ENCODE measurements around the gene ATOH7. TPM values are rescaled to one million over a fixed set of nuclear protein-coding genes. Genes with fewer than 3 reads are reported as not detected.
"Not testable (repeated sequence)": the region's sequence is repeated elsewhere in the genome, so short reads cannot be mapped to it uniquely, and the experiment has no call there.

Gene ATOH7
- total RNA-seq, 3 donors from 2014 or later = not detected

DNA sequence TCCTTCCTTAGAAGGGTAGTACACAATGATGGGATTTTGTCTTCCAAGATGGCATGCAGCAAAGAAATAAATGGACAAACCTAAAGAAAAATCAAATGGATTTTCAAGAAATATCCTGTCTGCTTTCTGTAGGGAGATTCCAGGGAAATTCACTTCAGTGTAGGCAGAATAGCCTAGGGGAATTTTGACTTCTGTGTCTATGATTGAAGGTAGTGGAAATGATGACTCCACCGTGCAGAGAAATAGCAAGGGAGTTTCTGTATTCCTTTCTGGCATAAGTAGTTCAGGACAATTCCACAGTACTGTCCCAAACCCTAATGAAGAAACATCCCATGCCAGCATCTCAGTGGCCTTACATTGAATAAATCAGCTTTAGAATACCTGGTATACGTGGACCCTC is 9.5 kb downstream of the ATOH7 start:
- Mint-ChIP-seq H3K4me3 (no peak overlapping the region), H3K9me3 (no peaks in the 10 kb centered on the region), H3K36me3 (ENCODE audit: insufficient read depth) (no peaks in the 10 kb centered on the region), H3K4me1 (ENCODE audit: low read depth) (no peaks in the 10 kb centered on the region), H3K27me3 (ENCODE audit: low read depth) (peaks cover 3% of the 10 kb centered on the region)
- DNase-seq (no peak), ATAC-seq (no peak)

DNA sequence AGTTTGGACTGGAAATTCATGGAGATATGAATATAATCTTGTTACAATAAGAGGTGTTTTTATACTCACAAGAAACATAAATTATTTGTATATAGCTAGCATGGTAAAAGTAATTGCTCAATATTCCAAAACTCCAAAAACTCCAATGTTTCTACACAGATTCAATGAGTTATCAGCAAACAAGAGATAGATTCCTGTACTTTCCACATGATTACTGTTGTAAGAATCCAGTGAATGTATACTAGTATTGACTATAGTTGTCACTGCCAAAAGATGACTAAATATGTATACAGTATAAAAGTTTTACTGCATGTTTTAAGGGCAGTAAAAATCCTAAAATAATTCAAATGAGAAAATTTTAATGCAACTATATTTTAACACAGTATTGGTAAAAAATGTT is 10.7 kb downstream of the ATOH7 start:
- H3K27me3 Mint-ChIP-seq (ENCODE audit: low read depth) = no peaks in the 10 kb centered on the region
- H3K4me1 Mint-ChIP-seq (ENCODE audit: low read depth) = no peaks in the 10 kb centered on the region
- no peaks in the 10 kb centered on the region for H3K9me3 Mint-ChIP-seq
- no peak for ATAC-seq
- DNase-seq = no peak
- H3K36me3 Mint-ChIP-seq (ENCODE audit: insufficient read depth) = no peaks in the 10 kb centered on the region
- no peak overlapping the region for H3K4me3 Mint-ChIP-seq

DNA sequence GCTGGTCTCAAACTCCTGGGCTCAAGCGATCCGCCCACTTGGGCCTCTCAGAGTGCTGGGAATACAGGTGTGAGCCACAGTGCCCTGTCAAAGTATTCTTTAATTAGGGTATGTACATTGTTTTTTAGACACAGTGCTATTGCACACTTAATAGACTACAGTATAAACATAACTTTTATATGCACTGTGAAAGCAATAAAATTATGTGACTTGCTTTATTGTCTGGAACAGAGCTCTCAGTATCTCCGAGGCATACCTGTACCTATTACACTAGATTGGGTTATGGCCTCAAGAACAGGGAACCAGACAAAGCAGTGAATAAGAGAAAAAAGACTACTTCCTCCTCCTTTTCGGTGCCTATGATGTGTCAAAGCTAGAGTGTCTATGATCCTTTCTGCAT is 13.1 kb downstream of the ATOH7 start:
- Mint-ChIP-seq H3K4me1 (ENCODE audit: low read depth) (no peaks in the 10 kb centered on the region), H3K36me3 (ENCODE audit: insufficient read depth) (no peaks in the 10 kb centered on the region), H3K4me3 (no peak overlapping the region), H3K9me3 (no peaks in the 10 kb centered on the region), H3K27me3 (ENCODE audit: low read depth) (no peaks in the 10 kb centered on the region)
- ATAC-seq (no peak), DNase-seq (no peak)

DNA sequence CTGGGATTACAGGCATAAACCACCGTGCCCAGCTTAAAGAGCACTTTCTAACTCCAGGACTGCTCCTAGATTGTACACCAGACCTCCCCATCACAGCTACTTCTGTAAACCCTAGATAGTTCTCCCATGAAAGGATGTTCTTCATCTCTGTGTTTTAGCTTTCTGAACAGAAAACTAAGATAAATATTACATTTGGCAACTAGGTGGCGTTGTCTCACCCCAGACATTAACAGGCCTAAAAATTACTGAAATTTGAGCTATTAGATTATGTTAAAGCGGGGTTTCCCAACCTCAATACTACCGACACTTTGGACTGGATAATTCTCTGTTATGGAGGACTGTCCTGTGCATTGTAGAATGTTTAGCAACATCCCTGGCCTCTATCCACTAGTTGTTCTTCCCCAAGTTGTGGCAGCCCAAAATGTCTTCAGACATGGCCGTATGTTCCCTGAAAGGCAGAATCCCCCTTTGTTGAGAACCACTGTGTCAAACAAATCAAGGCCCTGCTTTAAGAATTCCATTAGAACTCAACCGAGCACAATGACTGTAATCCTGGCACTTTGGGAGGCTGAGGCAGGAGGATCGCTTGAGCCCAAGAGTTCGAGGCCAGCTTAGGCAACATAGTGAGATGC is 19.1 kb downstream of the ATOH7 start:
- Mint-ChIP-seq H3K9me3 (no peaks in the 10 kb centered on the region), H3K4me3 (no peak overlapping the region), H3K36me3 (ENCODE audit: insufficient read depth) (no peaks in the 10 kb centered on the region), H3K27me3 (ENCODE audit: low read depth) (no peaks in the 10 kb centered on the region), H3K4me1 (ENCODE audit: low read depth) (no peaks in the 10 kb centered on the region)
- ATAC-seq (no peak), DNase-seq (no peak)

DNA sequence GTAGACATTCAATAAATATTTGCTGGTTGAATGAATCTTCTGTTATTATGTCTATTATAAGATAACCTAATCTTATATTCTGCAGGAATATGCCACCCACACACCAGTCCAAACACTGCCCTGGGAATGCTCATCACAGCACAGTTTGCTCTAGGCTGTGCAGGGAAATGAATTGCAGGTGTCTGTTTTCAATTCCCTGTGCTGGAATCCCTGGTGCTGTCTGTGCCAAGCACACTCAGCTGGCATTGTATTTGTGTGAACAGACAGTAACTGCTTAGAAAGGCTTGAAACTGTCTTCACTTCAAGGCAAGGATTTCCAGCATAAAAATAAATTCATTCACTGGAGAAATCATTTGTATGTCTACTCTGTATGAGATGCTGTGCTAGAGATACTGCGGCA is 20.2 kb downstream of the ATOH7 start:
- Mint-ChIP-seq H3K27me3 (ENCODE audit: low read depth) (peaks cover under 1% of the 10 kb centered on the region), H3K4me3 (no peak overlapping the region), H3K4me1 (ENCODE audit: low read depth) (no peaks in the 10 kb centered on the region), H3K9me3 (no peaks in the 10 kb centered on the region), H3K36me3 (ENCODE audit: insufficient read depth) (no peaks in the 10 kb centered on the region)
- ATAC-seq (no peak), DNase-seq (no peak)

DNA sequence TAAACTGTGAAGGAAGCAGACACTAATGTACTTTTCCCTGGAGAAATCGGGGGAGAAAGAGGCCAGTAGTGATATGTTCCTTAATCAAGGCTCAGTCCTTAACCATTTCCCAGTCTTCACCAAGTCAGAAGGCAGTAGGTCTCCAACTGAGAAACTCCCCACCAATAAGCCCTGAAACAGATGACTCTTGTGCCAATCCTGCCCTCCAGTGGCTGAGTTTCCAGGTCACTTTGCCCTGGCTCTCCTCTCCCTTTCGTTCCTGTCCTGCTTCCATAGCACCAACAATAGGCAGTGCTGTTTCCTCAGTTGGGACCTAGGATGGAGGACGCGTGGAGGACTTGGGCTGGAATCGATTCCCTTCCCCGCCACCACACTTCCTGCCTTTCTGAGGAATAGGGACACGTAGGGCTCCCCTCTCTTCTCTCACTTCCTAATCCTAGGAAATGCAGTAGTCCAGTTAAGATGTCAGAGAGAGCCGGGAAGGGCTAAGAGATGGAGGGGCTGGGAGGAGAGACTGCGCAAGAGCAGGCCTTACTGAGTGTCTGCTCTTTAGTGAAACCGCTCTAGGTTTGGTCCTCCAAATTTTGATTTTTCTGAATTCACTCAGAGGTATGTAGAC is 23.4 kb downstream of the ATOH7 start:
- H3K4me3 Mint-ChIP-seq = no peak overlapping the region

DNA sequence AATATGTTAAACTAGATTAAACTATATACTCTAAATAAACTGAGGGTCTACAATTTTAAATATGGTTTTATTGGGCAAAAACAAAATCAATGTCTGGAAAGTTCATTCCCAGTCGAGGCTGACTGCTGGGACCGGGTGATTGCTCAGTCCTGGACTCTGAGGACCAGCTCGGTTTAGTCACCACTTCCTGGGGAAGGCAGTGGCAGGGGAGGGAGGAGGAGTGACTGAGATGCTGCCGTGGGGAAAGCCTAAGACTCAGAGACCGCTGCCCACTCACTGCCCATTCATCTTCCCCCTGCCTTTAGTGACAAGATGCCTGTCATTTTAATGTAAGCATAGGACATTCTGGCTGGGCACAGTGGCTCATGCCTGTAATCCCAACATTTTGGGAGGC is 29.0 kb downstream of the ATOH7 start:
- no peak for ATAC-seq
- Mint-ChIP-seq H3K9me3 (no peaks in the 10 kb centered on the region), H3K4me1 (ENCODE audit: low read depth) (no peaks in the 10 kb centered on the region), H3K27me3 (ENCODE audit: low read depth) (peaks cover 41% of the 10 kb centered on the region), H3K36me3 (ENCODE audit: insufficient read depth) (no peaks in the 10 kb centered on the region), H3K4me3 (no peak overlapping the region)
- DNase-seq = no peak

More for the DNA sequence above, 23.4 kb downstream of the ATOH7 start:
- Mint-ChIP-seq H3K27me3 (ENCODE audit: low read depth) (peaks cover 8% of the 10 kb centered on the region), H3K36me3 (ENCODE audit: insufficient read depth) (no peaks in the 10 kb centered on the region), H3K4me1 (ENCODE audit: low read depth) (no peaks in the 10 kb centered on the region), H3K9me3 (no peaks in the 10 kb centered on the region)
- DNase-seq = no peak
- no peak for ATAC-seq

DNA sequence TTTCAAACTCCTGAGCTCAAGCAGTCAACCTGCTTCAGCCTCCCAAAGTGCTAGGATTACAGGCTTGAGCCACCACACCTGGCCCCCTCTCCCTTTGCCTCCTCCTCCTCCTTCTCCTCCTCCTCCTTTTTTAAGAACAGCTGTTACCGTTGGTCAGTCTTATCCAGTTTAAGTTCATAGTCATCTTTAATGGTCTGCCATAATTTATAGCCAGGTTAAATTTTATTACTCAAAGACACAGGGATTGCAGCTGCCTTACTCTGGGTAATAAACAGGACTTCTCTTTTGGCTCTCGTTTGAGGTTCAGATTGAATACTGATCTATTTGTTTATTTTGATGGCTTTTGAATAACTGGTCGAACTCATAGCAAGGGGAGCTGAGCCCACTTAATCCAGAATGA is 35.2 kb downstream of the ATOH7 start:
- no peaks in the 10 kb centered on the region for H3K4me1 Mint-ChIP-seq (ENCODE audit: low read depth)
- H3K27me3 Mint-ChIP-seq (ENCODE audit: low read depth) = peaks cover 55% of the 10 kb centered on the region
- no peak overlapping the region for H3K4me3 Mint-ChIP-seq
- H3K9me3 Mint-ChIP-seq = peaks cover 9% of the 10 kb centered on the region
- no peaks in the 10 kb centered on the region for H3K36me3 Mint-ChIP-seq (ENCODE audit: insufficient read depth)
- DNase-seq (no peak), ATAC-seq (no peak)

DNA sequence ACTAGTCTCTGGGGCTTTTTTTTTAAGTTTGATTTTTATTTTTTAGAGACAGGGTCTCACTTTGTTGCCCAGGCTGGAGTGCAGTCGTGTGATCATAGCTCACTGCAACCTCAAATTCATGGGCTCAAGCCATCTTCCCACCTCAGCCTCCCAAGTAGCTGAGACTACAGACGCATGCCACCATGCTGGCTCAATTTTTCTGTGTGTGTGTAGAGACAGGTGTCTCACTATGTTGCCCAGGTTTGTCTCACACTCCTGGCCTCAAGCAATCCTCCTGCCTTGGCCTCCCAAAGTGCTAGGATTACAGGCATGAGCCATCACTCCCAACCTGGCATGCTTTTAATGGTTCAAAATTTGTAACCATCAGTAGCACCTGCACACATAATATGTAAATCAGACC is 36.1 kb downstream of the ATOH7 start:
- not testable (repeated sequence) for ATAC-seq; H3K36me3 Mint-ChIP-seq (ENCODE audit: insufficient read depth); H3K4me3 Mint-ChIP-seq; DNase-seq; H3K4me1 Mint-ChIP-seq (ENCODE audit: low read depth); H3K9me3 Mint-ChIP-seq
- H3K27me3 Mint-ChIP-seq (ENCODE audit: low read depth) = peaks cover 47% of the 10 kb centered on the region

DNA sequence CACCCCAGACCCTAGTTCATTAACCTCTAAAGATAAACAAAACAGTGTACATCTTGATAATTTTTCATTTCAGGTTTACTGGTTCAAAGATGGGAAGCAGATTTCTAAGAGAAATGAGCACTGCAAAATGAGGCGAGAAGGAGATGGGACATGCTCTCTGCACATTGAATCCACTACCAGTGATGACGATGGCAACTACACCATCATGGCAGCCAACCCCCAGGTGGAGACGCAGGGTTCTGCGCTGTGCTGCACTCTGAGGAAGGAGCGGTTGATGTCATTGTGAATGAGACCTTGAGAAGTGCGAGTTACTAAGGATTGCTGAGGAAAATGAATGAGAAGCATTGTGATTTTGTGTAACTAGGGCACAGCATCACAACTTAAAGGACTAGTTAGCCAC is 37.6 kb downstream of the ATOH7 start:
- peaks cover 9% of the 10 kb centered on the region for H3K9me3 Mint-ChIP-seq
- H3K4me1 Mint-ChIP-seq (ENCODE audit: low read depth) = no peaks in the 10 kb centered on the region
- no peaks in the 10 kb centered on the region for H3K36me3 Mint-ChIP-seq (ENCODE audit: insufficient read depth)
- no peak for DNase-seq
- peaks cover 41% of the 10 kb centered on the region for H3K27me3 Mint-ChIP-seq (ENCODE audit: low read depth)
- H3K4me3 Mint-ChIP-seq = no peak overlapping the region
- ATAC-seq = no peak

DNA sequence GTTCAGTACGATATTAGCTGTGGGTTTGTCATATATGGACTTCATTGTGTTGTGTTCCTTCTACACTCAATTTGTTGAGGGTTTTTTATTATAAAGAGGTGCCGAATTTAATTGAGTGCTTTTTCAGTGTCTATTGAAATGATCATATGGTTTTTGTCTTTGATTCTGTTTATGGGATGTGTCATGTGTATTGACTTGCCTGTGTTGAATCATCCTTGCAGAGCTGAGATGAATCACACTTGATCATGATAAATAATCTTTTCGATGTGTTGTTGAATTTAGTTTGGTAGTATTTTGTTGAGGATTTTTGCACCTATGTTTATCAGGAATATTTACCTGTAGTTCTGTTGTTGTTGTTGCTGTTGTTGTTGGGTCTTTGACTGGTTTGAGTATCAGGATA is 39.8 kb downstream of the ATOH7 start:
- no peak for ATAC-seq

DNA sequence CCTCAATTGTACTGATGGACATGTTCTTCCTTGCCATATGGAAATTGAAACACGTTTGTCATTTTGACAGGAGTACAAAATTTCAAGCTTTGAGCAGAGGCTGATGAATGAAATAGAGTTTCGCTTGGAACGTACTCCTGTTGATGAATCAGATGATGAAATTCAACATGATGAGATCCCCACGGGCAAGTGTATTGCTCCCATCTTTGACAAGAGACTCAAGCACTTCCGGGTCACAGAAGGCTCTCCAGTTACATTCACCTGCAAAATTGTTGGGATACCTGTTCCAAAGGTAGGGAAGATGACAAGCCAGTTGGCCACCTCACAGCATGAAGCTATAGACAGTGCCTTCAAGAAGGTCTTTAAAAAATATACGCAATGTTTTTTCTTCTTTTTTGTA is 43.1 kb downstream of the ATOH7 start:
- peaks cover 25% of the 10 kb centered on the region for H3K27me3 Mint-ChIP-seq (ENCODE audit: low read depth)

More for the DNA sequence above, 39.8 kb downstream of the ATOH7 start:
- Mint-ChIP-seq H3K9me3 (peaks cover 9% of the 10 kb centered on the region), H3K4me3 (no peak overlapping the region), H3K36me3 (ENCODE audit: insufficient read depth) (no peaks in the 10 kb centered on the region), H3K27me3 (ENCODE audit: low read depth) (peaks cover 28% of the 10 kb centered on the region), H3K4me1 (ENCODE audit: low read depth) (no peaks in the 10 kb centered on the region)
- no peak for DNase-seq

DNA sequence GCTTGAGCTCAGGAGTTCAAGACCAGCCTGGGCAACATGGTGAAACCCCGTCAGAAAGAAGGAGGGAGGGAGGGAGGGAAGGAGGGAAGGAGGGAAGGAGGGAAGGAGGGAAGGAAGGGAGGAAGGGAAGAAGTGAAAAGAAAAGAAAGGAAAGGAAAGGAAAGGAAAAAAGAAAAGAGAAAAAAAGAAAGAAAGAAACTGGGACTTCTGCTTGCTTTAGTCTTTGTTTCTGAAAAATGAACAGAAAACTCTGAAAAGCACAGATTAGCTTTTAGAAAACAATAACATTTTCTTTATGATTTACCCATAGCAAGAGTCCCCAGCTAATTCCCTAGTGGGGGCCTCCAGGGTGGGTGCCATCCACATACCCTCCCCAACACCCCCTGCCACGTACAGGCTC is 46.8 kb downstream of the ATOH7 start:
- no peak for ATAC-seq

More for the DNA sequence above, 43.1 kb downstream of the ATOH7 start:
- ATAC-seq = no peak
- DNase-seq = no peak
- H3K4me3 Mint-ChIP-seq = no peak overlapping the region
- H3K36me3 Mint-ChIP-seq (ENCODE audit: insufficient read depth) = no peaks in the 10 kb centered on the region
- peaks cover 9% of the 10 kb centered on the region for H3K9me3 Mint-ChIP-seq
- no peaks in the 10 kb centered on the region for H3K4me1 Mint-ChIP-seq (ENCODE audit: low read depth)

DNA sequence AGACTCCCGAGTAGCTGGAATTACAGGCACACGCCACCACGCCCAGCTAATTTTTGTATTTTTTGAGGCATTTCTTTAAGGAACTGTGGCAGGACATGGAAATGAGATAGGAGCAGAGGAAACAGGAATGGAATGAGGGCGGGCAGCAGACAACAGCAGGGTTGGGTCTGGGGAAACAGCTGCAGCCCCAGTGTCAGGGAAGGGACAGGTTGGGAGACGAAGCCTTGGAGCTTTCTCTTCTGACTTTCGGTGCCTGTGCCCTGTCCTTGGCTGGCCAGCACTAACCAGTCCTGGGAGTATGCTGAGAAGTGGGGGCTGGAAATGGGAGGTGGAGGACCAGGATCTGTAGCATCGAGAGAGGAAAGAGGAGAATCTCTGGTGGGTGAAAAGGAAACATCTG is 47.4 kb downstream of the ATOH7 start:
- Mint-ChIP-seq H3K36me3 (ENCODE audit: insufficient read depth) (no peaks in the 10 kb centered on the region), H3K9me3 (no peaks in the 10 kb centered on the region), H3K27me3 (ENCODE audit: low read depth) (peaks cover 11% of the 10 kb centered on the region), H3K4me1 (ENCODE audit: low read depth) (no peaks in the 10 kb centered on the region), H3K4me3 (no peak overlapping the region)
- DNase-seq = no peak
- ATAC-seq = no peak

More for the DNA sequence above, 46.8 kb downstream of the ATOH7 start:
- no peaks in the 10 kb centered on the region for H3K36me3 Mint-ChIP-seq (ENCODE audit: insufficient read depth)
- no peaks in the 10 kb centered on the region for H3K9me3 Mint-ChIP-seq
- no peak for DNase-seq
- H3K4me3 Mint-ChIP-seq = no peak overlapping the region
- no peaks in the 10 kb centered on the region for H3K4me1 Mint-ChIP-seq (ENCODE audit: low read depth)
- H3K27me3 Mint-ChIP-seq (ENCODE audit: low read depth) = peaks cover 11% of the 10 kb centered on the region
